ENCODE results near the gene PEF1.

DNA sequence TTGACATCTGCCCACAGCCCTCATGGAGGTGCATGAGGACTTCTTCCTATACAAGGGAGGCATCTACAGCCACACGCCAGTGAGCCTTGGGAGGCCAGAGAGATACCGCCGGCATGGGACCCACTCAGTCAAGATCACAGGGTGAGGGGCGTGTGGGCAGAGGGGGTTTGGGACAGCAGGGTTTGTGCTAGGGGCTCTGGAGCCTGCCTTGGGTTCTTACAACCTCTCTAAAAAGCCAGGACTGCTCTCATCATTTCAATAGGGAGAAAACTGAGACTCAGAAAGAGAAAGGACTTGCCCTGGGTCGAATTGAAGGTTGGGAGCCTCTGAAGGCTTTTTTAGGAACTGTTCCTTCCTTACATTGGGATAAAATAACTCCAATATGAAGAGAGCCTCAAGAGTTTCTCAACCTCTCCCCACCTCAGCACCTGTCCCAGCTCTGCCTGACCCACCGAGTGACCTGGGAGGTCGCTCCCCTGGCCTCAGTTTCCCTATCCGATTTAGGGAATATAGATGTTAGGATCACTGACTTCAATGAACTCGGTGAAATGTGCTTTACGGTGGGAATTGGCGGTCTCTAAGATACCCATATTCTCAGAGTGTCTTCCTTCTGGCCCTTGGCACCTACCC lies 58.8 kb downstream of the PEF1 start:
- TF ChIP-seq, protein P1, sequence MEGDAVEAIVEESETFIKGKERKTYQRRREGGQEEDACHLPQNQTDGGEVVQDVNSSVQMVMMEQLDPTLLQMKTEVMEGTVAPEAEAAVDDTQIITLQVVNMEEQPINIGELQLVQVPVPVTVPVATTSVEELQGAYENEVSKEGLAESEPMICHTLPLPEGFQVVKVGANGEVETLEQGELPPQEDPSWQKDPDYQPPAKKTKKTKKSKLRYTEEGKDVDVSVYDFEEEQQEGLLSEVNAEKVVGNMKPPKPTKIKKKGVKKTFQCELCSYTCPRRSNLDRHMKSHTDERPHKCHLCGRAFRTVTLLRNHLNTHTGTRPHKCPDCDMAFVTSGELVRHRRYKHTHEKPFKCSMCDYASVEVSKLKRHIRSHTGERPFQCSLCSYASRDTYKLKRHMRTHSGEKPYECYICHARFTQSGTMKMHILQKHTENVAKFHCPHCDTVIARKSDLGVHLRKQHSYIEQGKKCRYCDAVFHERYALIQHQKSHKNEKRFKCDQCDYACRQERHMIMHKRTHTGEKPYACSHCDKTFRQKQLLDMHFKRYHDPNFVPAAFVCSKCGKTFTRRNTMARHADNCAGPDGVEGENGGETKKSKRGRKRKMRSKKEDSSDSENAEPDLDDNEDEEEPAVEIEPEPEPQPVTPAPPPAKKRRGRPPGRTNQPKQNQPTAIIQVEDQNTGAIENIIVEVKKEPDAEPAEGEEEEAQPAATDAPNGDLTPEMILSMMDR (IDR thresholded peaks at IDR 0.05) = no peak
- TF ChIP-seq POLR2AphosphoS5 (IDR thresholded peaks at IDR 0.05) (no peak), EP300 (IDR thresholded peaks at IDR 0.05) (no peak), POLR2A (IDR thresholded peaks at IDR 0.05; ENCODE audit: low read depth) (no peak)
